Jurkat, Clone E6-1 (cell line): Measurements from ENCODE around the gene DNAL1.
A peak's percentile ranks its signal among the peaks of the same experiment; 100 is the strongest.
"Not testable (repeated sequence)": the region's sequence is repeated elsewhere in the genome, so short reads cannot be mapped to it uniquely, and the experiment has no call there.

Source experiments
- DNase-seq: peaks from one replicate; pipeline ENCODE4 v3.0.0-alpha.2; 2011; ENCODE audit warnings: low read depth, low spot score
- H3K4me3 ChIP-seq: 2 replicates; pipeline ENCODE4 v1.5.1; 2011; ENCODE audit warnings: mild to moderate bottlenecking, low read length, control low read depth, moderate library complexity

Gene DNAL1

DNA sequence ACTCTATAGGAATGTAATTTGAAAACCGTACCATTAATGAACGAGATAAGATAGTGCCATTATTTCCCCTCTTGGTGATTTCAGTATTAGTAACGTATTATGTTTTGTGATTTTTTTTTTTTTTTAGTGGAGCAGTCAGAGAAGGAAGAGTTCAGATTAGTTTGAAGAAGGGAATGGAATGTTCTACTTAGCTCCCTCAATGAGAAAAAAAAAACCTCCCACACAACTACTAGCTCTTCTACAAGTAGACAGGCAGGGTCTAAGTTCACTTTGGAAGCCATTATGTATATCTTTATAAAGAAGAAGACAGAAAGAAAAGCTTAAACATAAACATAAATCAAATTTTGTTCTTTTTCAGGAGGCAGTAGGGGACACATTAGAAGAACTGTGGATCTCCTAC lies 42.1 kb downstream of the DNAL1 start:
- no peak overlapping the region for H3K4me3 ChIP-seq
- DNase-seq = no peak

GRCh38 chr14:73694083-73694482 lies 49.3 kb downstream of the DNAL1 start:
- DNase-seq = no peak
- no peak overlapping the region for H3K4me3 ChIP-seq

GRCh38 chr14:73695082-73695481 lies 50.3 kb downstream of the DNAL1 start:
- DNase-seq = no peak
- H3K4me3 ChIP-seq = no peak overlapping the region

GRCh38 chr14:73695997-73696396 lies 51.2 kb downstream of the DNAL1 start:
- no peak for DNase-seq
- H3K4me3 ChIP-seq = no peak overlapping the region

- no peak for DNase-seq
Observed at GRCh38 chr14:73696466-73697400, 51.9 kb downstream of the DNAL1 start.

DNA sequence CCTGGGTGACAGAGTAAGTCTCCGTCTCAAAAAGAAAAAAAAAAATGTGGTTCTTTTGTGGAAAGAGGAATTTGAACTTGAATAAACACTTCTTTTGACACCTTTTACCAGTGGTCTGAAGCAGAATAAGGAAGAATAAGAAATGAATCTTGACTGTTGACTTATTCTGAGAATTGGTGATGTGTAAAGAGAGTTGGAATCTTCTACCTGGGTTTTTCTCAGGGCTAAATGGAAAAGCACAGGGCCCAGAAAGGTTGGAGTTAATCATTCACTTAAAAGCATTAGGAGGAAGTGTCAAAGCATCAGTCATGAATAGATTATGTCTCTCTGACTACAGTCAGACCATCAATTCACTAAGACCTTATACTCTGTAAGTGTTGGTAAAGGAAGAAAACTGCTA lies 55.5 kb downstream of the DNAL1 start:
- no peak for DNase-seq
- no peak overlapping the region for H3K4me3 ChIP-seq

More at GRCh38 chr14:73696466-73697400, 51.9 kb downstream of the DNAL1 start:
- no peak overlapping the region for H3K4me3 ChIP-seq

DNA sequence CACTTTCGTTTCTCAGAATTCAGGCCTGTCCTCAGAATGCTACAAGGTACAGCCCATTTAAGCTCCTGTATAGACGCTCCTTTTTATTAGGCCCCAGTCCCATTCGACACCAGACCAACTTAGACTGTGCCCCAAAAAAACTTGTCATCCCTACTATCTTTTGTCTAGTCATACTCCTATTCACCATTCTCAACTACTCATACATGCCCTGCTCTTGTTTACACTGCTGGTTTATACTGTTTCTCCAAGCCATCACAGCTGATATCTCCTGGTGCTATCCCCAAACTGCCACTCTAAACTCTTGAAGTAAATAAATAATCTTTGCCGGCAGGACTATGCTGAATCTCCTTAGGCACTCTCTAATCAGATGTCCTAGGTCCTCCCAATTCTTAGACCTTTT lies 63.3 kb downstream of the DNAL1 start:
- not testable (repeated sequence) for H3K4me3 ChIP-seq, DNase-seq

DNA sequence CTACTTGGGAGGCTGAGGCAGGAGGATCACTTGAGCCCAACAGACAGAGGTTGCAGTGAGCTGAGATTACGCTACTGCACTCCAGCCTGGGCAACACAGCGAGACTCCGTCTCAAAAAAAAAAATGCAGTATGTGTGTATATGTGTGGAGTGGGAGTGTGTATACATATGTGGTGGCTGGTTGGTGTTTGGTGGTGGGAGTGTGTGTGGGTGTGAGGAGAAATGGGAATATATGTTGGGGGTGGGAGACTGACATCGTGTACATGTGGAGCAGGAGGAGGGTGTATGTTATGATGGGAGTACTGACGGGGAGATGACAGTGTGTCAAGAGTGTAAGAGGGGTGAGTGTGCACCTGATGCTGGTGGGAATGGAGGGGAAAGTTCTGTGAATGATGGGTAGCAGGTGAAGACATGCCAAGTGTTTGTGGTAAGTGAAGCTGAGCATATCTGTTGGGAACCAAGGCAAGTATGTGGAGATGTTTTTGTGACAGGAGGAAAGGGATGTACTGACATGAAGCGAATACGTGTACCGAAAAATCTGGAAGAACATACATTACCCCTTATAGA lies 65.2 kb downstream of the DNAL1 start:
- DNase-seq = no peak
- H3K4me3 ChIP-seq = no peak overlapping the region

DNA sequence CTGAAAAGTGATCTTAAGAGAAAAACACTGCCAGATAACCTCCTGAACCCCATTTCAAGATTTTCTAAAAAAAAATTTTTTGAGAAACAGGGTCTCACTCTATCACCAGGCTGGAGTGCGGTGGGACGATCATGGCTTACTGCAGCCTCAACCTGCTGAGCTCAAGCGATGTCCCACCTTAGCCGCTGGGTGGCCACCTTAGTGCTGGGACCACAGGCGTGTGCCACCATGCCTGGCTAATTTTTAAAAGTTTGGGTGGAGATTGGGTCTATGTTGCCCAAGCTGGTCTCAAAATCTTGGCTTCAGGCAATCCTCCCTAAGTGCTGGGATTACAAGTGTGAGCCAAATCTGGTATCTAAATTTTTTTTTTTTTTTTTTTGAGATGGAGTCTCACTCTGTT lies 66.0 kb downstream of the DNAL1 start:
- no peak for DNase-seq
- H3K4me3 ChIP-seq = no peak overlapping the region

- DNase-seq = no peak
Observed at GRCh38 chr14:73712071-73712506, 67.3 kb downstream of the DNAL1 start.

DNA sequence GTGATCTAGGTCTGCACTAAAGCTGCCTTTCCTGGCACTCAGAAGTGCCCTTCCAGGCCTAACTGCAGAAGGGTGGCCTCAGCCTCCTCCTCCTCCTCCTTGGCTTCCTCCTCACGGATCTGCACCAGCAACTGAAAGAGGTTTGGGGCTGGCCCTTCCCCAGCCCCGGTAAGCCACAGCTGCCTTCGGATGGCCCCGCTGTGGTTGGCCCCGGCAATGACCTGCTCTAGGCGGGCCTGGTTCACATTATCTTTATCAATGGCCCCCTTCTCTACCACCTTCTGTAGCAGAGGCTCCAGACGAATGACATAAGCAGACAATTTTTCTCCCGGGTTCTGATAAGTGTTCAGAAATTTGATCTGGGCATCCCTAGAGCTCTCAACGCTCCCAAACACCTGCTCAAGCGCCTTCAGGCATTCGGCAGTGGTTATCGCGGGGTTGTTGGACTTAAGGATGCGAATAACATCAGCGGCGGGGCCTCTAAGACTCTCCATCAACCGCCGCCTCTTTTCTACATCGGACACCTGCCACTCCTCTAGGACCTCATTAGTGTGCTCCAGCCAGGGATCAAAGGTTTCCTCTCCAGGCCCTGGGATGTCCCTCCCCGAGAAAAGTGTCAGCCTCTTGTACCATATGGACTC lies 67.9 kb downstream of the DNAL1 start:
- no peak overlapping the region for H3K4me3 ChIP-seq

More at GRCh38 chr14:73712071-73712506, 67.3 kb downstream of the DNAL1 start:
- H3K4me3 ChIP-seq = no peak overlapping the region

DNA sequence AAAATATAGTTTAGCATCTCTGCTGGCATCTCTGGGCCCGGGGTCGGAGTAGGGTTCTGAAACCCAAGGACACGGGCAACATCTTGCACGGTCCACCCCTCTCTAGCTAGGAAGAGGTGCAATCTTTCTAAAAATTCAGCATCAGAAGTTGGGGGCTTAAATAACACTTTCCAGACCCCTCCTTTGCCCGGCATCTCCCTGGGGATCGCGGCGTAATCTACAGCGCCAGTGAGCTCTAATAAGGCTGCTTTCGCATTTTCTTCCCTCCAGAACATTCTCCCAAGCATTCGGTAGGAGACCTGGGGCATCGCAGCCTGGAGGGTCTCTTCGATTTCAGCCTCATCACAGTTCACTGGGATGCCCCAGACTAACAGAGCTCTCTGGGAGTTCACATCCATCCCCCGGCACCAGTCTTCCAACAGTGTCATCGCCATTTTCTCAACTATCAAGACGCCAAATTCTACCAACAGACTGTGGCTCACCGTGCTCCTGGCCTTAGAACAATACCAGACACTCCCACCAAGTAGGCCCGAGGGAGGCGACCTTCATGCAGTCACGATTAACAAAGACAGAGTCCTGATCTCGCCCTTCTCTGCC lies 68.5 kb downstream of the DNAL1 start:
- peak overlapping the region; percentile 66 for H3K4me3 ChIP-seq
- DNase-seq = peak; percentile 15

More for the DNA sequence above, 67.9 kb downstream of the DNAL1 start:
- DNase-seq = no peak

DNA sequence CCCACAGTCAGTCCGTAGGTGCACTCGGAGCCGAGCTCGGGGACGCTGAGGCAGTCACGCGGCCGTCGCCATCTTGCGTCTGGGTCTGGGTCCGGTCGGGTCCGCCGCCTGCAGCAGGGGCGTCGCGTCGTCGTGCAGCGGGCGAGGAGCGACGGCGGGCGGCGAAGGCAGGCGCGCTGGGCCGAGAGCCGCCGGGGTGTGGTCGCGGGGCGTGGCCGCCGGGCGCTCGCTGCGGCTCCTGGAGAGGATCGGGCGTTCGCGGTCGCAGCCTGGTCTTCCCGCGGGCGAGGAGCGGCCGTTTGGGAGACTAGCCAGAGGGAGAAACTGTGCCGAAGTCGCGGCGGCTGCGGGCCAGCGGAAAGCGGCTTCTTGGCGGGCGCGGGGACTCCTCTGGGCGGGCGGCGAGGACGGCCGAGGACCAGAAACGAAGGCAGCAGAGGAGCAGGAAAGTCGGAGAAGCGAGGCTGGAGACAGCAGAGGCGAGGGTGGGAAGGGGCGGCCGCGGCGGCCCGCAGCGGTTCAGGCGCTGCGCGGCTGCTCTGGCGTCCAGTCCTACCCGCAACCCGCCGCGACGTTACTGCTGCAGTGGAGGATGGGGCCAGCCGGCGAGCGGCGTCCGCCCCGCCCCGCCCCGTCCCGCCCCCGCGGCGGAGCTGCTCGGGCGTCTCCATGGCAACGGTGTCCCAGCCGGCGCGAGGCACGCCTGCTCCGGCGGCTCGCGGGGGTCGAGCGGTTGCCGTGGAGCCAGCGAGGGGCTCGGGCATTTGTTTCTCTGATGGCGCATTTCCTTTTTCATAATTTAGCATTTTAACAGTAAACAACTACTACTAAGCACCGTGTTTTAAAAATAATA lies 69.2 kb downstream of the DNAL1 start, which contains the start of gene PNMA1:
Gene PNMA1, minus strand, starts transcription at position 582 of the 853 bp plus-strand sequence. CDS start 745 bp downstream, outside the sequence.
- H3K4me3 ChIP-seq = peak within 1 kb of the TSS; percentile 66
- DNase-seq = peak; percentile 45

DNA sequence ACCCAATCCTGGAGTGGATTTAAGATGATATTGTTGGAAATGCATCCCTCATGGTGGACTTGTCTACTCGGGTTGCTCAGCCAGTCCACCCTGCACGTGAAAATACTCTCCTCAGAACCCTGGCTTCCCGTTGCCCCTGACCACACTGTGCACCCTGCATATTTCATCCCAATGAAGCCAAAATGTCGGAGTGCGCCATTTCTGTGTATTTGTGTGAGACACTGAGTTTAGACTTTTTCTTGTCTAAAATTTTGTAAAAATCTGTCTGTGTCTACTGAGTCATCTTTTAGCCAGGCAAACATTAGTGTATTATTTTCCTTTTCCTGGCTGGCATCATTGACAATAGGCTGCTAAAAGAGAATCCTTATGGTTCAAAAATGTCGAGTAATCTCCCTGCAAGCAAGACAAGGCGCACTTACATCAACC lies 69.9 kb downstream of the DNAL1 start:
- DNase-seq = no peak
- H3K4me3 ChIP-seq = peak overlapping the region; percentile 25

- no peak overlapping the region for H3K4me3 ChIP-seq
- DNase-seq = no peak
Observed at GRCh38 chr14:73715707-73716106, 70.9 kb downstream of the DNAL1 start.

DNA sequence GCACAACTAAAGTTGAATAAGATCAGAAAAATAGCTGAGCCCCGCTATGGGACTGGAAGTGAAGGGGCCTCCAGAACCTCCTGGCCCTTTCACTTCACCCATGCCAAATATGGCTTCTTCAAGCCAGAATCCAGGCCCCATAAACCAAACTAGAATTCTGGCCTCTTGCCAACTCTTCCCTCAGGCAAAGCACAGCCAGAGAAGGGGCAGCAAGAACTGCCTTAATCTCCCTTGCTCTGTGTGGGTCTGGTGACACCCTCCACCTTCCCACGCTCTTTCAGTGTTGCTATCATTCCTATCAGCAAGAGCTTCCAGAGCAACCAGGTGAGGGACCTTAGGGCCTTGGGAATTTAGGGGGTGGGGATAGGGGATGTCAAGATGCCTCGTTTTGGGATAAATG lies 72.5 kb downstream of the DNAL1 start:
- no peak overlapping the region for H3K4me3 ChIP-seq
- DNase-seq = no peak

GRCh38 chr14:73717711-73718417 lies 73.1 kb downstream of the DNAL1 start:
- no peak overlapping the region for H3K4me3 ChIP-seq
- DNase-seq = no peak
